Lung microvascular endothelial cell (primary cell): Measurements from ENCODE around the gene MPHOSPH9. TPM values are rescaled to one million over a fixed set of nuclear protein-coding genes. Genes with fewer than 3 reads are reported as not detected.

Experiments
- total RNA-seq: library from RNA; depleted of rRNA; stranded (reverse); fragments of >200 nt; gene quantifications from 2 replicates; pipeline ENCODE4 v1.2.1, GENCODE V29; 2014

The MPHOSPH9 gene
- total RNA-seq, 1 donor from 2014 or later = 27.8 TPM

Other genes with a start within 250 kb of the MPHOSPH9 start
- 3.9 and 4.4 TPM in 2 replicates for gene PITPNM2, start 82.1 kb downstream of the MPHOSPH9 start, total RNA-seq
- gene MTRFR, start 295 bp upstream of the MPHOSPH9 start, total RNA-seq = 7.4 and 7.7 TPM in 2 replicates
- gene CDK2AP1, start 38.7 kb upstream of the MPHOSPH9 start, total RNA-seq = 246 and 369 TPM in 2 replicates
- gene SBNO1, start 131.7 kb upstream of the MPHOSPH9 start, total RNA-seq = 14.4 and 17.7 TPM in 2 replicates
- gene KMT5A, start 151.0 kb upstream of the MPHOSPH9 start, total RNA-seq = 19.4 and 24.0 TPM in 2 replicates
- 3.1 and 3.2 TPM in 2 replicates for gene RILPL2, start 203.5 kb upstream of the MPHOSPH9 start, total RNA-seq
- gene SNRNP35, start 225.0 kb upstream of the MPHOSPH9 start, total RNA-seq = 11.1 and 15.1 TPM in 2 replicates